CD14-positive monocyte (primary cell): ENCODE measurements around the gene PCDHA1. TPM values are rescaled to one million over a fixed set of nuclear protein-coding genes. Genes with fewer than 3 reads are reported as not detected.

ENCODE experiments used
- DNase-seq, 3 donors: peaks; one replicate each; pipeline ENCODE4 v3.0.0-alpha.2; 2011 to 2022
- H2AFZ ChIP-seq: 2 replicates; pipeline ENCODE4 v1.6.0; 2012; ENCODE audit warnings: mild to moderate bottlenecking, low read depth, low read length, inconsistent platforms; ENCODE audit not compliant: insufficient read depth, poor library complexity, severe bottlenecking
- H3K27ac ChIP-seq, 2 donors: 1 replicate in 1 of 2; 2 replicates in 1 of 2; pipeline ENCODE4 v1.5.1; 2012 to 2013; ENCODE audit warnings: low read length in 2 of 2, control low read depth in 1 of 2, inconsistent platforms in 1 of 2, low read depth in 1 of 2, mild to moderate bottlenecking in 1 of 2
- H3K27me3 ChIP-seq, 2 donors: one replicate each; pipeline versions ENCODE4 v1.6.0 to v1.6.1; 2011 to 2013; ENCODE audit warnings: low read length in 2 of 2; ENCODE audit not compliant: control insufficient read depth in 2 of 2, insufficient read depth in 2 of 2
- H3K36me3 ChIP-seq, 2 donors: replicated peaks in 1 of 2; 1 replicate in 1 of 2; 2 replicates in 1 of 2; pipeline versions ENCODE4 v1.5.1 to v1.6.1; 2012 to 2013; ENCODE audit warnings: low read length in 2 of 2, control low read depth in 1 of 2, inconsistent platforms in 1 of 2, mild to moderate bottlenecking in 1 of 2; ENCODE audit not compliant: insufficient read depth in 2 of 2, control insufficient read depth in 1 of 2
- H3K4me1 ChIP-seq, 2 donors: 1 replicate in 1 of 2; 2 replicates in 1 of 2; pipeline versions ENCODE4 v1.5.1 to v1.6.1; 2012 to 2013; ENCODE audit warnings: low read length in 2 of 2, control low read depth in 1 of 2, inconsistent platforms in 1 of 2, mild to moderate bottlenecking in 1 of 2, moderate library complexity in 1 of 2; ENCODE audit not compliant: insufficient read depth in 2 of 2, control insufficient read depth in 1 of 2
- H3K4me2 ChIP-seq: replicated peaks from 2 replicates; pipeline ENCODE3; 2012; ENCODE audit warnings: low read length, moderate library complexity, mild to moderate bottlenecking; ENCODE audit not compliant: poor library complexity, severe bottlenecking; ENCODE audit errors: extremely low read depth
- H3K4me3 ChIP-seq, 3 experiments: fragments of 200-600 bp in 1 of 3; sonication (generic) in 1 of 3; replicated peaks in 1 of 3; 1 replicate in 2 of 3; 2 replicates in 1 of 3; pipeline ENCODE4 v1.5.1; 2011 to 2013; ENCODE audit warnings: low read length in 3 of 3, mild to moderate bottlenecking in 3 of 3, control low read depth in 2 of 3, low read depth in 2 of 3, inconsistent platforms in 1 of 3, moderate library complexity in 1 of 3
- H3K79me2 ChIP-seq: 2 replicates; pipeline ENCODE4 v1.6.0; 2012; ENCODE audit warnings: mild to moderate bottlenecking, control low read depth, inconsistent platforms, low read length, moderate library complexity; ENCODE audit not compliant: insufficient read depth
- H3K9ac ChIP-seq: 2 replicates; pipeline ENCODE4 v1.6.0; 2017; ENCODE audit warnings: low read length, mild to moderate bottlenecking; ENCODE audit not compliant: insufficient read depth, poor library complexity, severe bottlenecking
- H3K9me3 ChIP-seq, 2 donors: replicated peaks in 1 of 2; 1 replicate in 1 of 2; 2 replicates in 1 of 2; pipeline versions ENCODE4 v1.5.1 to v1.6.1; 2012 to 2013; ENCODE audit warnings: low read length in 2 of 2, control low read depth in 1 of 2; ENCODE audit not compliant: control insufficient read depth in 1 of 2, insufficient read depth in 1 of 2
- H4K20me1 ChIP-seq: 2 replicates; pipeline ENCODE4 v1.6.0; 2012; ENCODE audit warnings: mild to moderate bottlenecking, low read length, control low read depth, moderate library complexity; ENCODE audit not compliant: insufficient read depth
- H3K27ac Mint-ChIP-seq, 7 donors: one replicate each; pipeline ENCODE4 v1.8.0; 2020; ENCODE audit warnings: mild to moderate bottlenecking in 7 of 7, mixed read lengths in 7 of 7, moderate library complexity in 6 of 7, inconsistent platforms in 2 of 7
- H3K27me3 Mint-ChIP-seq, 3 donors: one replicate each; pipeline ENCODE4 v1.8.0; 2021 to 2022; ENCODE audit warnings: low read depth in 3 of 3, mild to moderate bottlenecking in 3 of 3, mixed read lengths in 3 of 3, moderate library complexity in 3 of 3, inconsistent platforms in 1 of 3
- H3K36me3 Mint-ChIP-seq, 2 donors: one replicate each; pipeline ENCODE4 v1.8.0; 2020; ENCODE audit warnings: mixed read lengths in 2 of 2, inconsistent platforms in 1 of 2, mild to moderate bottlenecking in 1 of 2
- H3K4me1 Mint-ChIP-seq: one replicate; pipeline ENCODE4 v1.8.0; 2020; ENCODE audit warnings: mild to moderate bottlenecking, mixed read lengths
- H3K4me3 Mint-ChIP-seq, 2 donors: one replicate each; pipeline ENCODE4 v1.8.0; 2020; ENCODE audit warnings: mild to moderate bottlenecking in 2 of 2, mixed read lengths in 2 of 2, moderate library complexity in 1 of 2
- H3K9me3 Mint-ChIP-seq, 7 donors: one replicate each; pipeline ENCODE4 v1.8.0; 2020 to 2022; ENCODE audit warnings: mixed read lengths in 7 of 7, mild to moderate bottlenecking in 6 of 7, moderate library complexity in 6 of 7, inconsistent platforms in 2 of 7
- WGBS: methylation state at CpG from one replicate; pipeline ENCODE4 v1.1.5; 2013; ENCODE audit warnings: missing lambda C conversion rate; ENCODE audit not compliant: insufficient coverage; 5-methylcytosine and 5-hydroxymethylcytosine counted together
- intact Hi-C, 2 donors: fragments of 100-400 bp; cut with micrococcal nuclease; formaldehyde crosslinking; loops; one replicate each; pipeline versions ENCODE4 v1.15.0 to v1.15.1; 2023
- polyA plus RNA-seq, 3 donors: library from polyadenylated mRNA; depleted of rRNA in 1 of 3; unstranded in 2 of 3; stranded (reverse) in 1 of 3; fragments of 300-500 nt in 2 of 3; fragments of >200 nt in 1 of 3; fragmentation: Illumina TruSeq in 2 of 3; gene quantifications; 1 replicate in 2 of 3; 2 replicates in 1 of 3; pipeline ENCODE4 v1.2.3, GENCODE V29; 2012 to 2021
- TF ChIP-seq, protein P1 (sequence below): fragments of 200-600 bp; IDR thresholded peaks from one replicate; pipeline ENCODE4 v1.8.0; 2022; ENCODE audit warnings: antibody characterized with exemption, mild to moderate bottlenecking

The PCDHA1 gene
- polyA plus RNA-seq, 3 donors = not detected

DNA sequence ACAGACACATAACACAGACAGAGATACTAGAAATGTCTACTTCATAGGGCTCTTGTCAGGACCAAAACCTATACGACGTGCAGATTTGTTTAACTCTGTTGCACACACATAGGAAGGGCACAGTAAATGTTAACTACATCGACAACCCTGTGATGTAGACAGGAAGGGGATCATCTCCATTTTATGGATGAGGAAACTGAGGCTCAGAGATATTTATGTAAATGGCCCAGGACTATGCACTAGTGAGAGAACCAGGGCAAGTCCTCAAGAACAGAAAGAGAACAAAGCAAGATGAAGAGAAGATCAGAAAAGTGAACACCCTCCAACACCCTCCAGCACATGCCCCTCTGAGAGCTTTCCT, 216.6 kb downstream of the PCDHA1 start:
- DNase-seq = no peak
- H4K20me1 ChIP-seq = no peaks in the 10 kb centered on the region
- H2AFZ ChIP-seq = no peak overlapping the region
- Mint-ChIP-seq H3K4me3 (no peak overlapping the region), H3K9me3 (peaks cover 11 to 22% (median 16%) of the 10 kb centered on the region in 7 donors), H3K36me3 (no peaks in the 10 kb centered on the region), H3K27me3 (peaks cover 12 to 23% (median 18%) of the 10 kb centered on the region in 3 donors), H3K4me1 (no peaks in the 10 kb centered on the region), H3K27ac (no peak overlapping the region)
- no peak overlapping the region for H3K4me2 ChIP-seq
- H3K27me3 ChIP-seq = peaks cover 4 to 17% of the 10 kb centered on the region in 2 donors
- intact Hi-C loops = no loop called here
- WGBS = no CpG with 5 or more reads among the region's 3 CpGs
- H3K27ac ChIP-seq = no peak overlapping the region
- H3K4me1 ChIP-seq = no peaks in the 10 kb centered on the region
- peaks cover 4 to 12% of the 10 kb centered on the region in 2 donors for H3K9me3 ChIP-seq
- H3K79me2 ChIP-seq = no peaks in the 10 kb centered on the region
- H3K9ac ChIP-seq = no peak overlapping the region
- H3K4me3 ChIP-seq = no peak overlapping the region
- TF ChIP-seq, protein P1, sequence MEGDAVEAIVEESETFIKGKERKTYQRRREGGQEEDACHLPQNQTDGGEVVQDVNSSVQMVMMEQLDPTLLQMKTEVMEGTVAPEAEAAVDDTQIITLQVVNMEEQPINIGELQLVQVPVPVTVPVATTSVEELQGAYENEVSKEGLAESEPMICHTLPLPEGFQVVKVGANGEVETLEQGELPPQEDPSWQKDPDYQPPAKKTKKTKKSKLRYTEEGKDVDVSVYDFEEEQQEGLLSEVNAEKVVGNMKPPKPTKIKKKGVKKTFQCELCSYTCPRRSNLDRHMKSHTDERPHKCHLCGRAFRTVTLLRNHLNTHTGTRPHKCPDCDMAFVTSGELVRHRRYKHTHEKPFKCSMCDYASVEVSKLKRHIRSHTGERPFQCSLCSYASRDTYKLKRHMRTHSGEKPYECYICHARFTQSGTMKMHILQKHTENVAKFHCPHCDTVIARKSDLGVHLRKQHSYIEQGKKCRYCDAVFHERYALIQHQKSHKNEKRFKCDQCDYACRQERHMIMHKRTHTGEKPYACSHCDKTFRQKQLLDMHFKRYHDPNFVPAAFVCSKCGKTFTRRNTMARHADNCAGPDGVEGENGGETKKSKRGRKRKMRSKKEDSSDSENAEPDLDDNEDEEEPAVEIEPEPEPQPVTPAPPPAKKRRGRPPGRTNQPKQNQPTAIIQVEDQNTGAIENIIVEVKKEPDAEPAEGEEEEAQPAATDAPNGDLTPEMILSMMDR = no peak
- H3K36me3 ChIP-seq = no peaks in the 10 kb centered on the region

DNA sequence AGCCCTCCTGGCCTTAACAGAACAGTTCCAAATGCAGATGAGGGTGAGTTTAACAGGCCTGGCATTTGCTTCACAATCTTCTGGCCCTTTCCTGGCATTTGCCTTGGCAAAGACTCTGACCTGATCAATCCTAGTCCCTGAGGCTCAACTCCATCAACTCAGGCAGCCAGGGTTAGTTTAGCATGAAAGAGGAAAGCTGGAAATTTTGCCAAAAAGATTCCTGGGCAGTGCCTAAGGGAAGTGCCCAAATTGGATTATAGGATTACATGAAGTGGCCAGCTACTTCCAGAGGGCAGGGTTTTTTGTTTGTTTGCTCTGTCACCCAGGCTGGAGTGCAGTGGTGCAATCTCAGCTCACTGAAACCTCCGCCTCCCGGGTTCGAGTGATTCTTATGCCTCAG, 217.1 kb downstream of the PCDHA1 start:
- H3K27me3 Mint-ChIP-seq = peaks cover 12 to 23% (median 18%) of the 10 kb centered on the region in 3 donors
- TF ChIP-seq, protein P1 = no peak
- Histone ChIP-seq H3K4me1 (no peaks in the 10 kb centered on the region), H3K36me3 (no peaks in the 10 kb centered on the region), H3K9ac (no peak overlapping the region), H3K9me3 (peaks cover 4 to 12% of the 10 kb centered on the region in 2 donors), H3K4me3 (no peak overlapping the region), H3K27me3 (peaks cover 4 to 17% of the 10 kb centered on the region in 2 donors), H4K20me1 (no peaks in the 10 kb centered on the region), H2AFZ (no peak overlapping the region), H3K79me2 (no peaks in the 10 kb centered on the region), H3K27ac (no peak overlapping the region), H3K4me2 (no peak overlapping the region)
- H3K4me1 Mint-ChIP-seq = no peaks in the 10 kb centered on the region
- intact Hi-C loops = no loop called here
- WGBS = no CpG with 5 or more reads among the region's 3 CpGs
- no peak overlapping the region for H3K27ac Mint-ChIP-seq
- no peak for DNase-seq
- no peaks in the 10 kb centered on the region for H3K36me3 Mint-ChIP-seq
- peaks cover 11 to 22% (median 16%) of the 10 kb centered on the region in 7 donors for H3K9me3 Mint-ChIP-seq
- H3K4me3 Mint-ChIP-seq = no peak overlapping the region
